Measurements from ENCODE around the gene SRD5A2.
"Not testable (repeated sequence)": the region's sequence is repeated elsewhere in the genome, so short reads cannot be mapped to it uniquely, and the experiment has no call there.

SRD5A2 gene

DNA sequence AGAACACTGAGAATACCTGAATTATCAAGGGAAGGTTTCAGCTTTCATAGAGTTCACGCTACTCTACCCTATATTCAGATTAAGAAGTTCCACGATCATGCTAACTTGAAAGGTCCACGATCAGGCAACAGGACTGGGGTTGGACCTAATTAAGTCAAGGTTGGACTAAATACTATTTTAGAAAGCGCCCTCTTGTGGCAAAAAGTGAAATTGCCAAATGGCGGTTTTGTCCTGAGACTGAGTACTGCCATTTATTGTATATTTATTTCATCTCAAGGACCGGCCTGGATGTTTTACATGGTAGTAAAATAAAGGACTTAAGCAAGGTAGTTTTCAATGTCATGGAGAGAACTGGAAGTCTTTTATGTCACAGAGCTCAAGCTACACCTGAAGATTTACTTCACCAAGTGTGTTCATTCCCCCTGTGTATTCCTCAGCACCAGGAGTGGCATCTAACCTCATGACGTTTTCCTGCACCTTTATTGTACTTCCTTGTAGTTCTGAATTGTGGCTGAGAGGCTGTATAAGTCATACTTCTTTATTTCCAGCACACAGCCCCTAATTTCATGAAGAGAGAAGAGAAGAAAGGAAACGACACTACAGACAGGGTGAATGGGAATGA is 56.8 kb downstream of the SRD5A2 start:
- ATAC-seq (replicated peaks) = peak; percentile 63 to 74
- H3K4me1 Mint-ChIP-seq = no peaks in the 10 kb centered on the region
- H3K9me3 Mint-ChIP-seq = no peaks in the 10 kb centered on the region
- no peak overlapping the region for H3K27ac Mint-ChIP-seq
- H3K27me3 Mint-ChIP-seq = peaks cover 6 to 19% of the 10 kb centered on the region in 2 donors
- no peaks in the 10 kb centered on the region for H3K36me3 Mint-ChIP-seq
- DNase-seq = peak; percentile 23
- no peak overlapping the region for H3K4me3 Mint-ChIP-seq

DNA sequence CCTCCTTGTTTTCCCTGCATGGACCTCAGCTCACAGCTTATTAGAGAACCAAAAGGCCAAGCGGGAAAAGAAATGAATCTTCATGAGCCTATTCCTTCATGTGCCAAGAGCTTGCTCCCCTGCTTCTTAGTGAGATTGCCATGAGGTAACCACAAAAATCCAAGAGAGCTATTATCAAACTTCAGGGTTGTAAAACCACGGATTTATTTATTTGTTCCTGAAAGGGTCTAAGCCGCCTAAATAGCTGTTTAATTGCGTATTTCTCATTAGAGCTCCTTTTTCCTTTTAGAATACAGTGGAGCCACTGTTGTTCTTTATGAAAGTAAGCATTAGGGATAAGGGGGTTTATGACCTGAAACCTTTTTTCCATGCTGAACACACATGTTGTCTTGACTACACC is 58.0 kb downstream of the SRD5A2 start:
- H3K36me3 Mint-ChIP-seq = no peaks in the 10 kb centered on the region
- H3K27me3 Mint-ChIP-seq = peaks cover 16 to 27% of the 10 kb centered on the region in 2 donors

DNA sequence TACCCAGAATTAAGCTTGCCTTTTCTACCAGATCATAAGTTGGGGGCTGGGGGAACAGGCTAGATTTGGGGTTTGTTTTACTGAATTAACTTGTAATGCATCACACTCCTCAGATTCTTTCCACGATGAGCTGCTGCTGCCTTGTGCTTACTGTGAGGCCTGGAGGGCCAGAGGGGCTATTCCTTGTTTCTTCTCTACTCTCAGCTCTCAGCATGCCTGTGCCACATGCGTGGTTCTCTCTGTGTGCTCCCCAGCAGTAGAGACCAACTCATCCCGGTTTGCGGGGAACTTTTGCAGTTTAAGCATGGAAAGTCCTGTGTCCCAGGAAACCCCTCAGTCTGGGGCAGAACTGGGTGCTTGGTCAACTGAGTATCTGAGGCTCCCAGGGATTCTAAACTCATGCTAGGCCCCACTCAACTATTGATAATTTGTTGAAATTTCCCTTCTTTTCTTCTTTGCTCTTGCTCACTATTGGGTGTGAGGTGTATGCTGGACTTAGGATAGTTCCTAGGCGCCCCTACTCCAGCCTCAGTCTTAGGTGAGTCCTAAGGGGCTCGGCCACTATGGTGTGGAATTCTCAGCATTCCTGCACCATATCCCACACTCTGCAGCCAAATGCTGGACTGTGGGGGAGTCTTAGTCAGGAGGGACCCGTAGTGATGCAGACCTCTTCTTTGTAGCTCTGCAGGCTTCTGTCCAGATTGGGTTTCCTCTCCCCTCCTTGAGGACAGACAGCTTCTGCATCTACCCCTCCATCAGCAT is 63.1 kb downstream of the SRD5A2 start:
- H3K4me1 Mint-ChIP-seq = no peaks in the 10 kb centered on the region

More for the DNA sequence above, 58.0 kb downstream of the SRD5A2 start:
- H3K9me3 Mint-ChIP-seq = no peaks in the 10 kb centered on the region
- no peak for ATAC-seq (replicated peaks)
- no peaks in the 10 kb centered on the region for H3K4me1 Mint-ChIP-seq
- H3K27ac Mint-ChIP-seq = no peak overlapping the region
- no peak overlapping the region for H3K4me3 Mint-ChIP-seq
- no peak for DNase-seq

DNA sequence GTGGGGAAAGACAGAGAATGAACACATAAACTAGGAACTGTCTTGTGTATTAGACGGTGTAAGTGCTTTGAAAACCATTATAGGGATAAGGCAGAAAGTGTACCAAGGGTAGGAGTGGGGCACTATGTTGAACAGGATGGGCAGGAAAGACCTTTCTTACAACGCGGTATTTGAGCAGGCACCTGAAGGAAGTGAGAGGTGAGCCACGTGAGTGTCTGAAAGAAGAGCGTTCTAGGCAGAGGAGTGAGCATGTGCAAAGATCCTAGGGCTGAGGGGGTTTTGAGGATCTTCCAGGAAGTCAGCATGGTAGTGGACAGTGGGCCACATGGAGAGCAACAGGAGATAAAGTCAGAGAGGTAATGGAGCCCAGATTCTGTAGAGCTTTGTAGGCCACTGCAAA is 65.2 kb downstream of the SRD5A2 start:
- H3K27ac Mint-ChIP-seq = no peak overlapping the region
- peaks cover 13 to 30% of the 10 kb centered on the region in 2 donors for H3K27me3 Mint-ChIP-seq
- H3K4me3 Mint-ChIP-seq = no peak overlapping the region
- DNase-seq (no peak), ATAC-seq (replicated peaks) (no peak)
- H3K4me1 Mint-ChIP-seq = no peaks in the 10 kb centered on the region
- H3K9me3 Mint-ChIP-seq = no peaks in the 10 kb centered on the region
- no peaks in the 10 kb centered on the region for H3K36me3 Mint-ChIP-seq

More for the DNA sequence above, 63.1 kb downstream of the SRD5A2 start:
- no peaks in the 10 kb centered on the region for H3K9me3 Mint-ChIP-seq
- ATAC-seq (replicated peaks) (no peak), DNase-seq (no peak)
- no peak overlapping the region for H3K27ac Mint-ChIP-seq
- H3K4me3 Mint-ChIP-seq = no peak overlapping the region
- H3K27me3 Mint-ChIP-seq = peaks cover 15 to 35% of the 10 kb centered on the region in 2 donors
- H3K36me3 Mint-ChIP-seq = no peaks in the 10 kb centered on the region

DNA sequence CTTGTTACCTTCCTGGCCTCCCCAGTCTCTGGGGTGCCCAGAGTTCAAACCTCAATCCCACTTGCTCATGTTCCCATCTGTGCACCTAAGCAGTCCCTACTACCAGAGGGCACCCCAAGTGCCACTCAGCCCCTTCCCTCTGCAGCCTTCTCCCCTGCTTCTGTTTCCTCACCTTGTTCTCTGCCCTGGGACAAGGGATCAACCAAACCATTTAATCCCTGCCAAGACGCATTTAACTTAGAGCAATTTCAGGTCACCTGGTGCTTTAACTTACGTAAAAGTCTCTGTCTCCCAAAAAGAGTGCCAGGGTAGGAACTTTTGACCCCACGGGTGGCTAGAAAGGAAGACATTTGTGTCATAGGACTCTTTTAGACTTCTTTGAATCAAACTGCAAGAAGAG is 67.2 kb downstream of the SRD5A2 start:
- ATAC-seq (replicated peaks) (no peak), DNase-seq (no peak)
- Mint-ChIP-seq H3K27me3 (peaks cover 9 to 26% of the 10 kb centered on the region in 2 donors), H3K4me3 (no peak overlapping the region), H3K4me1 (no peaks in the 10 kb centered on the region), H3K27ac (no peak overlapping the region), H3K9me3 (no peaks in the 10 kb centered on the region), H3K36me3 (no peaks in the 10 kb centered on the region)

DNA sequence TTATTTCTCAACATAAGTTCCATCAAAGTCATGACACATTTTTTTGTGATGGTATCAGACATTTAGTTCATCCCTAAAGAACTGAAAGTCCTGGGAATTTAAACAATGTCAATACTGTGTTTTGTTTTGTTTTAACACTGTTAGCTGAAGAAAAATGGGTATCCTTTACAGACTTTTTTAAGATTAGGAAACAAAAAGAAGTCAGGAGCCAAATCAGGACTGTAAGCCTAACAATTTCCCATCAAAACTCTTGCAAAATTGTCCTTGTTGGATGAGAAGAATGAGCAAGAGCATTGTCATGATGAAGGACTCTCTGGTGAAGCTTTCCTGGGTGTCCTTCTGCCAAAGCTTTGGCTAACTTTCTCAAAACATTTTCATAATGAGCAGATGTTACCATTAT is 69.4 kb downstream of the SRD5A2 start:
- H3K4me1 Mint-ChIP-seq = no peaks in the 10 kb centered on the region
- H3K27me3 Mint-ChIP-seq = peaks cover 7 to 18% of the 10 kb centered on the region in 2 donors
- ATAC-seq (replicated peaks) (no peak), DNase-seq (no peak)
- no peak overlapping the region for H3K4me3 Mint-ChIP-seq
- no peak overlapping the region for H3K27ac Mint-ChIP-seq
- H3K36me3 Mint-ChIP-seq = no peaks in the 10 kb centered on the region
- H3K9me3 Mint-ChIP-seq = no peaks in the 10 kb centered on the region

DNA sequence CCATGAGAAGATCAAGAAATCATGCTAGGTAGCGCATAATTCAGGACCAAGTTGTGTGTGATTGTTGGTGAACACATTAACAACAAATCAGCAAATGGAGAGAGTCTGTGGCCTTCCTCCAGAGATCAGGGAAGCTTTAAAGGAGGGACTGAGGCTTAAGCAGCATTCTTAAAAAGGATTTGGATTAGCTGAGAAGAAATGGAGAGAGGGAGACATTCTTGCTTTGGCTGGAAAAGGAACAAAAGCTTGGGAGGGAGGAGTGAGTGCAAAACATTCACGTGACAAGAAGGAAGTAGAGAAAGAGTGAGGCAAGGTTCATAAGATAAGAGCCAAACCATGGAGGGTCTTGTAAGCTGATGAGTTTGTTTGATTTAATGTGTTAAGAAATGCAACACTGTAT is 75.6 kb downstream of the SRD5A2 start:
- Mint-ChIP-seq H3K27ac (no peak overlapping the region), H3K27me3 (peaks cover 9 to 18% of the 10 kb centered on the region in 2 donors), H3K36me3 (no peaks in the 10 kb centered on the region), H3K4me3 (no peak overlapping the region), H3K4me1 (no peaks in the 10 kb centered on the region), H3K9me3 (no peaks in the 10 kb centered on the region)
- no peak for ATAC-seq (replicated peaks)
- no peak for DNase-seq

DNA sequence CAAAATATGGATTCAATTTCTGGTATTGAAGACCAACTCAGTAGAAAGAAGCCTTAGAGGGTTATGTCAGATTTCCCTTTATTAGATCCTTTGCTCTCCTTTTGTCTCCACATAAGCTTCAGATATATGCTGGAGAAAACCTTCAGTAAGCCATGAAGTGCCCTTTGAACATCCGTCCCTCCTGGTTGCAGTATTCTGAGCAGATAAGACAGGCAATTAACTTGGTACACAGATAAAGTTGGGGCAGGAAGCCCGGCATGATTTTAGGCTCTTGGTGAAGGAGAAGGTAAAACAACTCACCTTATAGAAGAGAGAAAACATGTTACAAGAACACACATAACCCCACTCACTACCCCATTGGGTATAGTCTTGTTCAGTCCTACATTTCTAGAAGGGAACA is 76.4 kb downstream of the SRD5A2 start:
- H3K27me3 Mint-ChIP-seq = peaks cover 9 to 18% of the 10 kb centered on the region in 2 donors
- H3K4me3 Mint-ChIP-seq = no peak overlapping the region
- H3K36me3 Mint-ChIP-seq = no peaks in the 10 kb centered on the region
- H3K4me1 Mint-ChIP-seq = no peaks in the 10 kb centered on the region
- no peak overlapping the region for H3K27ac Mint-ChIP-seq
- DNase-seq (no peak), ATAC-seq (replicated peaks) (no peak)
- H3K9me3 Mint-ChIP-seq = no peaks in the 10 kb centered on the region

DNA sequence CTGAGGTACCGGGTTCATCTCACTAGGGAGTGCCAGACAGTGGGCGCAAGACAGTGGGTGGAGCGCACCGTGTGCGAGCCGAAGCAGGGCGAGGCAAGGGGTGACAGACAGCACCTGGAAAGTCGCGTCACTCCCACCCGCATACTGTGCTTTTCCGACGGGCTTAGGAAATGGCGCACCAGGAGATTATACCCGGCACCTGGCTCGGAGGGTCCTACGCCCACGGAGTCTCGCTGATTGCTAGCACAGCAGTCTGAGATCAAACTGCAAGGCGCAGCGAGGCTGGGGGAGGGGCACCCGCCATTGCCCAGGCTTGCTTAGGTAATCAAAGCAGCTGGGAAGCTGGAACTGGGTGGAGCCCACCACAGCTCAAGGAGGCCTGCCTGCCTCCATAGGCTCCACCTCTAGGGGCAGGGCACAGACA is 84.3 kb downstream of the SRD5A2 start:
- H3K27me3 Mint-ChIP-seq = peaks cover 10 to 18% of the 10 kb centered on the region in 2 donors
- not testable (repeated sequence) for ATAC-seq (replicated peaks); H3K4me3 Mint-ChIP-seq; H3K4me1 Mint-ChIP-seq; H3K36me3 Mint-ChIP-seq; H3K27ac Mint-ChIP-seq; DNase-seq; H3K9me3 Mint-ChIP-seq

DNA sequence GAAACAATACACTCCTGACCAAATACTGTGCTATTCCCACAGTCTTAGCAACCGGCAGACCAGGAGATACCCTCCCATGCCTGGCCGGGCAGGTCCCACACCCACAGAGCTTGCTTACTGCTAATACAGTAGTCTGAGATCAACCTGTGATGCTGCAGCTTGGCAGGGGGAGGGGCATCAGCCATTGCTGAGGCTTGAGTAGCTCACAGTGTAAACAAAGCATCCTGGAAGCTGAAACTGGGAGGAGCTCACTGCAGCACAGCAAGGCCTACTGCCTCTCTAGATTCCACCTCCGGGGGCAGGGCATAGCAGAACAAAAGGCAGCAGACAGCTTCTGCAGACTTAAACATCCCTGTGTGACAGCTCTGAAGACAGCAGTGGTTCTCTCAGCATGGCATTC is 91.4 kb downstream of the SRD5A2 start:
- not testable (repeated sequence) for DNase-seq; H3K36me3 Mint-ChIP-seq; H3K27ac Mint-ChIP-seq; H3K9me3 Mint-ChIP-seq; H3K4me1 Mint-ChIP-seq; H3K4me3 Mint-ChIP-seq; ATAC-seq (replicated peaks)
- H3K27me3 Mint-ChIP-seq = peaks cover 11 to 44% of the 10 kb centered on the region in 2 donors

DNA sequence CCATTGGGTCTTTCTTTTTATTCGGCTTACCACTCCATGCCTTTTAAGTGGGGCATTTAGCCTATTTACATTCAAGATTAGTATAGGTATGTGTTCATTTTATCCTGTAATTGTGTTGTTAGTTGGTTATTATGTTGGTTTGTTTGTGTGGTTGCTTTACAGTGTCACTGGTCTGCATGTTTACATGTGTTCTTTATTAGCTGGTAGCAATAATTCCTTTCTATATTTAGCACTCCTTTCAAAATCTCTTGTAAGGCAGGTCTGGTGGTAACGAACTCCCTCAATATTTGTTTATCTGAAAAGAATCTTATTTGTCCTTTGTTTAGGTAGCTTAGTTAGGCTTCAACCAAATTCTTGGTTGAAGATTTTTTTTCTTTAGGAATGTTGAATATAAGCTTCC is 97.5 kb downstream of the SRD5A2 start:
- Mint-ChIP-seq H3K9me3 (peaks cover 0 to 4% of the 10 kb centered on the region in 2 donors), H3K4me3 (no peak overlapping the region), H3K27ac (no peak overlapping the region), H3K36me3 (no peaks in the 10 kb centered on the region), H3K4me1 (no peaks in the 10 kb centered on the region), H3K27me3 (peaks cover 19 to 24% of the 10 kb centered on the region in 2 donors)
- ATAC-seq (replicated peaks) (no peak), DNase-seq (no peak)

DNA sequence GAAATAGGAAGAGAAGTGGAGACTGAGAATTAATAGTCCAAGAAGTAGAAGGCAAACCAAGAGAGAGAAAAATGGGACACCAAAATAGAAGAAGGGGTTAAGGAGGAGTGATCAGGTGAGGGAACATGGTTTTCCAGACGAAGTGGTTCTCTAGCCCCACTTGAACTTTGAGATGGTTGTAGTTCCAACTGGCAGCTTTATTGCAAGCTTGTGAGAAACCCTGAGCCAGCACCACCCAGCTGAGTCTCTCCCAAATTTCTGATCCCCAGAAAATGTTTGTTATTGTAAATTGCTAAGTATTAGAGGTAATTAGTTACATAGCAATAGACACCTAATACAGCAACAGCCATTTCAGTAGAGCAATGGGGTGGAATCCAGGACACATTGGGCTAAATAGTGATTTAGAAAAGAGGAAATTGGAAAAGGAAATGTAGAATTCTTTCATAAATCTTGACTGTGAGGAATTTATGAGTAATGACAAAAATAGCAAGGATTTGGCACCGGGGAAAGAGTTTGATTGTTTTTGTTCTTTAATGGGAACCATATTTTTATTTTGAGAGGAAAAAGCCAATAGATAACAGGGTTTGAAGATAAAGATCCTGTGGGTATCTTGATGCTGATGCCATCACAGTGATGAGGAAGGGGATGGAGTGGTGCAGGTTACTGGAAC is 104.1 kb downstream of the SRD5A2 start:
- Mint-ChIP-seq H3K27ac (no peak overlapping the region), H3K36me3 (no peaks in the 10 kb centered on the region), H3K9me3 (no peaks in the 10 kb centered on the region), H3K27me3 (peaks cover 6 to 14% of the 10 kb centered on the region in 2 donors), H3K4me1 (no peaks in the 10 kb centered on the region), H3K4me3 (no peak overlapping the region)
- ATAC-seq (replicated peaks) (no peak), DNase-seq (no peak)

DNA sequence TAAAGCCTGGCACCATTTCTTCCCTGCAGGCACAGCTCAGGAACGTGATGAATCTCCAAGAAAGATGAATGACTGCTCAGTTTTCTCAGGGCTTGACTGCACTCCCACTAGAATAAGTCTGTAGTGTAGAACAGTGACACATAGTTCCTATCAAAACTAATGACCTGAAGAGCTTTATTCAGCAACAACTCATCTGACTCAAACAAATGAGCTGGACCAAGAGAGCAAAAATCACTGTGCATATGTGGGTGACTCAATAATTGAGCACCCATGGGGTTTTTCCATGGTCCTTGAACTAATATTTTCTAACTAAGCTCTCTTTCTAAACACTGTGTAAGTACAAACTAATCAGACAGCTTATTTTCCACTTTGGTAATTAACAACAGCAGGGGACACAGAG is 105.0 kb downstream of the SRD5A2 start:
- DNase-seq (no peak), ATAC-seq (replicated peaks) (no peak)
- H3K27ac Mint-ChIP-seq = no peak overlapping the region
- H3K4me1 Mint-ChIP-seq = no peaks in the 10 kb centered on the region
- H3K9me3 Mint-ChIP-seq = no peaks in the 10 kb centered on the region
- peaks cover 6 to 14% of the 10 kb centered on the region in 2 donors for H3K27me3 Mint-ChIP-seq
- no peak overlapping the region for H3K4me3 Mint-ChIP-seq
- H3K36me3 Mint-ChIP-seq = no peaks in the 10 kb centered on the region

DNA sequence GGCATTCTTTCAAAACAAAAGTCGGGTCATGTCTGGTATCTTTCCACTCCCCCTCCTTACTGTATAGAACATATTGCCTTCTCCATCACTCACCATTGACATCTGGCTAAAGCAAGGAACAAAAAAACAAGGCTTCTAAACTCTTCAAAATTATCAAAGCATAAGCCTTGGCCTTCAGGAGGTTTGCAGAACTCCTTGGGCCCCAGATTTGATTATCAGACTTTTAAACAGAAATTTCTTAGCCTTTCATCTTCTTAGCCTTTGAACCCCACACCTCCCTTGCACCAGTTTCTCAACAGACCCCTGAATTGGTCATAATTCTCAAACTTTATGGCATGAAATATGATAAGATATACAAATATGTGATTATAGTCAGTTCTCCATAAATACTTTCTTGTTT is 106.4 kb downstream of the SRD5A2 start:
- Mint-ChIP-seq H3K27me3 (peaks cover 6 to 14% of the 10 kb centered on the region in 2 donors), H3K27ac (no peak overlapping the region), H3K4me3 (no peak overlapping the region), H3K4me1 (no peaks in the 10 kb centered on the region), H3K9me3 (no peaks in the 10 kb centered on the region), H3K36me3 (no peaks in the 10 kb centered on the region)
- ATAC-seq (replicated peaks) = no peak
- DNase-seq = no peak
